Activated CD8-positive, alpha-beta memory T cell treated with anti-CD3 and anti-CD28 coated beads for 4 hours (primary cell): Measurements from ENCODE around the gene HOMER1.

Experiments
- DNase-seq, 2 donors: peaks; one replicate each; pipeline ENCODE4 v3.0.0-alpha.2; 2020; ENCODE audit warnings: low read depth in 2 of 2

Gene HOMER1

DNA sequence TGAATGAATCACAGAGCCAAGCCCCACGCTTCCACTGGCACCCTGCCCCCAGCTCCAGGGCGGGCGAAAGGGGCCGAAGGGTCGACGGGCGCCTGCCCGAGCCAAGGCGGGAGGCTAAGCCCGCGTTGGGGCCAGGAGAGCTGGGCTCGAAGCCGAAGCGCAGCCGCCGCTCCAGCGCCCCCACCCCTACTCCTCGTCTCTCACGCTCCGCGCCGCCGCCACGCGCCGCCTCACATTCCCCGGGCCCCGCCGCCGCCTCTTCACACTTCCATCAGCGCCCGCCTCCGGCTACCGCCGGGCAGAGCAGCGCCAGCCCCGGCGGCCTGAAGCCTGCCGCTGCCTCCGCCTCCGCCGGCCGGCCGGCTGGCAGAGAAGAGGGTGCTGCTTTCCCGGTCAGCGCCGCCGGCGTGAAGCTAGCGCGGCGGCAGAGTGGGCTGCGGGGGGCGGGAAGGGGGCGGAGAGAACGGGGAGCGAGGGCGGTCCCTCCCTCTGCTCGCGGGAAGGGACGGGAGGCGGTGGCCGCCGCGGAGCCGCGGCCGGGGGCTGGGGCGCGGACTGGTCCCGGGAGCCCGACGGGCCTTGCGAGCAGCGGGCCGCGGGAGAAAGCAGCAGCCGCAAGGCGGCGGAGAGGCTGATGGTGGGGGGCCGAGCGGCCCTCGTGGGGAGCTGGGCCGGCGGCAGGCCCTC, at the start of gene HOMER1:
TSS of gene HOMER1 (minus strand) at position 431 of the 687 bp plus-strand sequence. CDS start 1,360 bp downstream, outside the sequence.
- DNase-seq: peak; percentile 56 to 59

DNA sequence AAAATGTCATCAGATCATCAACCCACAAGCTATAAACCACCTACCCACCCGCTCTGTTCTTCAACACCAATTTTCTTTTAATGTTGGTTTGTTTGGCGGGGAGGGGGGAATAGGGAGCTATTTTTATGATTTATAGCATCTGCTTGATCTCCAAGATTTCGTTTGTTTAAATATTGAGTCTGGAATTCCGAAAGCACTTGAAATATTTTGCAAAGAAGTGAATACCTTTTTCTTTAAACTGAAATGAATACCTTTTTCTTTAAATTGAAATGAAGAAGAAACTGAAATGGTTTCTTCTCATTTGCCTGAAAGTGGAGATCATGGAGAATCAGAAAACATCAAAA, 49.3 kb upstream of the HOMER1 start:
- DNase-seq: no peak

DNA sequence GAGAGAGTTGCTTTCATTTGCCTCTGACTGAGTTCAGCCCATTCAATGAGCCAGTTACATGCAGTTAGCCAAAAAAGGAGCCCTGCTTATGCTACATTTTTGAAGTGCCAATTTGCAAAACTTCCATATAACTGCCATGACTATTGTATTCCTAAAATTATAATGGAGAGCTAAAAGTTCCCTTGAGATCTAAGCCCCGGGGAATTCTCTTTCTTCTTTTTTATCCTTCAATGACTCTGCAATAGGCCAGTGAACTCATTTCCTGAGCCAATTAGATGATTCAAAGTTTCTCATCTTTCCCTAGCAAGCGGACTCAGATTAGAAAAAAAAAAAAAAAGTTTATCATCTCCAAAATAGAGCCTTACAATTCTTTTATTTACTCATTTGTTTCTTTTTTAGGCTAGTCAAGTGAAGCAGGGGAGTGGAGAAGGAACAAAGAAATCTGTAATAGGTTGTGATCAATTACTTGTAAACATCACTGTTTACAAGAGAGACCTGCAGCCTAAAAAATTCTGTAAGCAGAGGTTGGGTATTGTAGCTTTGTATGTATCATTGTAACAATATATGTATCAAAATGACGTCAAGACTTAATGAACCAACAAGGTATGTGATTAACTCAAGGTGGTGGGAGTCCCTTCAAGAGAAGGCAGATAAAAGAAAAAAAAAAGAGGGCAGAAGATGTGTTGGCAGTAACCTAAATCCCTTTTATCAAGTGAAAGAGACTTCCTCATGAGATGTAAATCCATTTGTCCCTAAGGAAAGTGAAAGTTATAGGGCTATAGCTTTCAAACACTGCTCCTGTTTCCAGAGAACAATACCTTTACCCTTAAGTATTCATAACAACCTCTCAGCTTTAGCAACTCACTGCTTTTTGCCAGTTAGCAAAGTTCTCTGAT, 48.7 kb upstream of the HOMER1 start:
- DNase-seq: no peak

DNA sequence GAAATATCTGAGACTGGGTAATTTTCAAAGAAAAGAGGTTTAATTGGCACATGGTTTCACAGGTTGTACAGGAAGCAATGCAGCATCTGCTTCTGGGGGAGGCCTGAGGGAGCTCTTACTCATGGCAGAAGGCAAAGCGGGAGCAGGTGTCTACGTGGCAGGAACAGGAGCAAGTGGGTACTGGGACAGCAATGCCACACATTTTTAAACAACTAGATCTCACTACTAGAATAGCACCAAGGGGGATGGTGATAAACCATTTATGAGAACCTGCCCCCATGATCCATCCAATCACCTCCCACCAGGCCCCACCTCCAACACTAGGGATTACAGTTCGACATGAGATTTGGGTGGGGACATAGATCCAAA, 47.6 kb upstream of the HOMER1 start:
- DNase-seq: no peak

DNA sequence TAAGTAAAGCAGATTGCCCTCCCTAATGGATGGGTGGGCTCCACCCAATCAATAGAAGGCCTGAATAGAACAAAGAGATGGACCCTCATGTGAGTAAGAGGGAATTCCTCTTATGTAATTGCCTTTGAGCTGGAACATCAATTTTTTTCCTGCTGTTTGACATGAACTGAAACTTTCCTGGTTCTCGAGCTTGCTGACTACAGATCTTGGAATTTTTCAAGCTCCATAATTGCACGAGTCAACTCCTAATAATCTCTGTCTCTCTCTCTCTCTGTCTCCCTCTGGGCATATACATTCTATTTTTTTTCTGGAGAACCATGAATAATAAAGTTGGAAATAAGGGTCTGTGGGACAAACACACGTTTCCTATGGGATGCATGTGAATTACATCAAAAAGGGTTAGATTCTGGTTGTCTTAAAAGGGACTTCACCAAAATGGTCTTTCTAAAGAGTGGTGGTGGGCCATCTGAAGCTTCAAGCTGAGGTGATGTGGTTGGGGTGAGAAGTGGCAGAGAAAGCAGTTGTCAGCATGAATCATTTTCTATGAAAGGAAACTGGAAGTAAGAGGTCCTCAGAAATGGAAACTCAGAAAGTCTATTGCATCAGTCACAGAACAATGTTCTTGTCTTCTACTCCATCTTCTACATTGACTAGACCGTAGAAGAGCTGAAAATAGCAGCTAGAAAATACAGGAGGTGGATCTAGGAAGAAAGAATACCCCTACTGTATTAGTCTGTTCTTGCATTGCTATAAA, 47.0 kb upstream of the HOMER1 start:
- no peak for DNase-seq

GRCh38 chr5:79555418-79555817, 41.5 kb upstream of the HOMER1 start:
- DNase-seq: no peak

GRCh38 chr5:79552984-79553383, 39.0 kb upstream of the HOMER1 start:
- no peak for DNase-seq

- no peak for DNase-seq
These were observed 34.0 kb upstream of the HOMER1 start for GRCh38 chr5:79547982-79548381.

- no peak for DNase-seq
These were observed 33.5 kb upstream of the HOMER1 start for GRCh38 chr5:79547429-79547822.

- no peak for DNase-seq
These were observed 33.0 kb upstream of the HOMER1 start for GRCh38 chr5:79546782-79547428.

DNA sequence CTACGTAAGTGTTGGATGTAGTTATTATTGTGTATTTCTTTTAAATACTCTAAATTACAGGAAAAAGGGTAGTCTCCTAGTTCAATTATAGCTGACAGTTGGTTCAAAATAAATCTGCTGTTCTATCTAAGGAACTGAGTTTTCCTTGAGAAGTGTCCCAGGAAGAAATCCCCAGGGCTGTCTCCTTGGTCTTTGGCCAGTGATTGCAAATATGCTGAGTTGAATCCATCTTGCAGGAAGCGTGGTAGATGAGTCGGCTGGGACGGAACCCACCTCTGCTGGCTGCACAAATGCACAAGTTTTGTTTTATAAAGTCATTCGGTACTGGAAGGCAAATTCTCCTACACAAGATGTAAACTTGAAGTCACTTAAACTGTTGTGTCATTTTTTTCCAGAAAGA, 30.2 kb upstream of the HOMER1 start:
- DNase-seq: no peak

- no peak for DNase-seq
These were observed 27.0 kb upstream of the HOMER1 start for GRCh38 chr5:79540939-79541338.

- no peak for DNase-seq
These were observed 22.4 kb upstream of the HOMER1 start for GRCh38 chr5:79536193-79536906.

- no peak for DNase-seq
These were observed 21.7 kb upstream of the HOMER1 start for GRCh38 chr5:79535477-79536192.

DNA sequence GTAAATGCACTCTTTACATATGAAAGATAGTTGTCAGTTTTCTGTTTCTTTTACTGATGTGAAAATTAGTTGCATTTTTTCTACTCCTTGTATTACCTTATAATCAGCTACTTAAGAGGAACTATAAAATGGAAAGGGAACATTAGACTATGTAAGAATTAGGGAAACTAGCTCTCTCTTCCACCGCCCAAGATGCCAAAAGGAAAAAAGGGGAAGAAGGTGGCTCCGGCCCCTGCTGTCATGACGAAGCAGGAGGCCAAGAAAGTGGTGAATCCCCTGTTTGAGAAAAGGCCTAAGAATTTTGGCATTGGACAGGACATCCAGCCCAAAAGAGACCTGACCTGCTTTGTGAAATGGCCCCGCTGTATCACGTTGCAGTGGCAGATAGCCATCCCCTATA, 15.2 kb upstream of the HOMER1 start:
- DNase-seq: no peak

GRCh38 chr5:79527431-79527830, 13.5 kb upstream of the HOMER1 start:
- DNase-seq: no peak

DNA sequence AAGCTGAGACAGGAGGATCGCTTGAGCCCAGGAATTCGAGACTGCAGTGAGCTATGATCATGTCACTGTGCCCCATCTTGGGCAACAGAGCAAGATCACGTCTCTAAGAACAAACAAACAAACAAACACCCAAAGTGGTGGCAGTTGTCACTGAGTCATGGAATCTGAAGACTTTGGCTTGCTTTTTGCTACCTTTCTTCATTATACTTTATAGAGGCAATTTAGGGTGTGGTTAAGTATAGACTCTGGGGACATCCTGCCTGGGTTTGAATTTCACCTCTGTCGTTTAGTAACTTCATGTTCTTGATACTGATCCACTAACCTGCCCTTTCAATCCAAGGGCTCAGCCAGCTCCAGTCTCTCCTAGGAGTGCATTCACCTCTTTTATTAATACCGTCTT, 13.0 kb upstream of the HOMER1 start:
- DNase-seq: no peak

DNA sequence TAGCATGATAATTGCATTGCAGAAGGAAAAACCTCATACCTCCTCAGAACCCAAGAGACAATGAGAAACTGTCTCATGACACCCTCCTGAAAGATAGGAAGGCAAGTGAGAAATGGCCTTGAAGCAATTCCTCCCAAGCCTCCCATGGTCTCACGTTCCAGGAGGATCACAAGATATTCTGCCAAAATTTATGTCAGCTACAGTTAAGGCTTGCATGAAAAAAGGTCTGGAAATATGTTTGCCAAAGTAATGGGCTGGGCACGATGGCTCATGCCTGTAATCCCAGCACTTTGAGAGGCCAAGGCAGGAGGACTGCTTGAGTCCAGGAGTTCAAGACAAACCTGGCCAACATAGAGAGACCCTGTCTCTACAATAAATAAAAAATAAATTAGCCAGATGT, 12.6 kb upstream of the HOMER1 start:
- no peak for DNase-seq

DNA sequence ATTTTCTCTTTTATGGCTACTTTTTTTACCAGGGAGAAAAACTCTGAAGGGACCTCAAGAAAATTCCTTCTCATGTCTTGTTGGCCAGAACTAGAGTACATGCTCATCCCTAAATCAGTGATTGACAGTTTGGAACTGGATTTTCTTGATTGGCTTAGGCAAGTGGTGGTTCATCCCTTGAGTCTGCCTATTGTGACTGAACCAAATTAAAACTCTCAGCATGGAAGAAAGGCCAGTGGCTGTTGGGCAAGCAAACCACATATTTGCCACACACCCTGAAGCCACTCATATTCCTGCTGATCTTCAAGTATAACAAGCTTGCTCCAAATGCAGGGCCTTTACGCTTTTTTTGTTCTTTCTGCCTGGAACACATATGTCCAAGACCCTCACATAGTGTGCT, 7.2 kb upstream of the HOMER1 start:
- no peak for DNase-seq

- no peak for DNase-seq
These were observed 4.8 kb upstream of the HOMER1 start for GRCh38 chr5:79518718-79519117.

DNA sequence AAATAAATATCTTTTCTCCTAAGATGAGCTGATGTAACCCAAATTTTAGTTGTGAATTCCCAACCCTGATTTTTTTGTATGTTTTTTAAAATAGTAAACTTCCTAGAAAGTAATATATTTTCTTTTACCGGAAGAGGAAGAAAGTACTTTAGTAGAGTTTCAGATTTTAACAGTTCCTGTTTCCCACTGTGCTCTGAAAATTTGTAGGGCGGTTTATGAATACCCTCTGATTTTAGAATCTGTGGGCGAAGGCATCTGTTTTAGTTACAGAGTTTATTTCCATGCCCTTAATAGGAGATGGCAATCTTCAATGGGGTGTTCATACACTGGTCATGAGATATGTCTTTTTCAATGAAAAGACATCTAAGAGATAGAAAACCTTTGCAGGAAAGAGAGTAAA, 3.7 kb upstream of the HOMER1 start:
- DNase-seq: no peak
